ENCODE data around the gene ARL5A.

- no peak for TF ChIP-seq CTCF (conservative IDR thresholded peaks at IDR 0.05 in 1 of 2, IDR thresholded peaks at IDR 0.05 in 1 of 2; ENCODE audit: low read depth in 1 of 2, low read length in 2 of 2)
- TF ChIP-seq EZH2 (IDR thresholded peaks at IDR 0.05; ENCODE audit: low read length, missing control alignments) = no peak
These were observed 32.5 kb upstream of the ARL5A start for GRCh38 chr2:151860613-151861146.

All from fibroblast of lung (primary cell).